NCI-H526 (cell line): Measurements from ENCODE around the gene SYNGR3.

ENCODE experiments used
- DNase-seq, 2 experiments: peaks; one replicate each; lab custom pipeline; 2025; lab: John Stamatoyannopoulos, UW

Gene SYNGR3

DNA sequence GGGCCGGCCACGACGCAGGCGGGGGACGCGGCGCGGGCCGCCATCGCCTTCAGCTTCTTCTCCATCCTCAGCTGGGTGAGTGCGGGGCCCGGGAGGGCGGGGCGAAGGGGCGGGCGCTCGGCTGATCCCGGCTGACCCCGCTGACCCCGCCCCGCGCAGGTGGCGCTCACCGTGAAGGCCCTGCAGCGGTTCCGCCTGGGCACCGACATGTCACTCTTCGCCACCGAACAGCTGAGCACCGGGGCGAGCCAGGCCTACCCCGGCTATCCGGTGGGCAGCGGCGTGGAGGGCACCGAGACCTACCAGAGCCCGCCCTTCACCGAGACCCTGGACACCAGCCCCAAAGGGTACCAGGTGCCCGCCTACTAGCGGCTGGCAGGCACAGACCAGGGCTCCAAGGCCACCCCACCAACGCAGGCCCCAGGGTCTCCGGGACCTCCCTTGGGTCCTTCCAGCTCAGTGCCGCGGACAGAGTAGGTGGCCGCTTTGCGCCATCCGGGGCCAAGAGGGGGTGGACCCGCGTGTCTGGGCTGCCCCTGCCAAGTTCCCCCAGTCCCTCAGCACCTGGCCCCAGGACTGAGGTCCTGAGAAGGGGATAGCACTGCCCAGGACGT, 3.0 kb downstream of the SYNGR3 start:
- no peak for DNase-seq

- DNase-seq, result no peak
Measured at GRCh38 chr16:1993731-1994131, 4.0 kb downstream of the SYNGR3 start.

DNA sequence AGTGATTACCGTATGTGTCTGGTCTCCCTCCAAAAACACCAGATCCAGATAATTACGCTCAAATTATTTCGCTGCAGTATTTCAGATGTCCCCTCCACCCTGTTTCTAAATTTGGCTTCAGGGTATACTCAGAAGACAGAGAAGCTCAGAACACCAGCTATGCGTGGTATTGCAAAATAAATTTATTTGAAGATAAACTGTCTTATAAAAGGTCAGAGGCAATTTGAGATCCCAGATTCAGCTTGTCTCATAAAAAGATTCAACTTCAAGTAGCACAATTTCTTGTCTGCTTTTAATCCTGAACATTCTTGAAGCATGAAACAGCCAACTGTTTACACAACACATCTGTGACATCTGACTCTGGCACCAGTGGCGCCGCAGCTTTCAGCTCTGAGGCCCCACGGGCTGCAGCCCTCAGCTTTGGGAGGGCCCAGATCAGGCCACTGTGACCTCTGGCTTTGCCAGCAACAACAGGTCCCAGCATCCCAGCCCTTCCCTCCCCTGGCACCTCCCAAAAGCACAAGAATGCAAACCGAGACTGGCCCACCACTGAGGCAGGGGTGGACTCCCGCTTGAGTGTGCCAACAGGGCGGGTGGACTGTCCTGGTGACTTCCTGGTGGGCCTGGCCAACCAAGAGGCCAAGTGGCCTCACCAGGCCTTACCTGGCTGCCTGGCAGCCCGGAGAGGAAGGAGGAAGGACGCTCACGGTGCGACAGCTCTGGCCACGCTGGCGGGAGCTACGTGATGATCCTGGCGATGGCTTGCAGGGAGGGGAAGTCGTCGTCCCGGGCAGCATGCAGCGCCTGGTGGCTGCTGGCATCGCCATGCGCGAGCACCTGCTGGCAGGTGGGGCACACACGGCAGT, 8.0 kb downstream of the SYNGR3 start:
- DNase-seq, result no peak

- no peak for DNase-seq
Measured at GRCh38 chr16:1998360-1998835, 8.6 kb downstream of the SYNGR3 start.

DNA sequence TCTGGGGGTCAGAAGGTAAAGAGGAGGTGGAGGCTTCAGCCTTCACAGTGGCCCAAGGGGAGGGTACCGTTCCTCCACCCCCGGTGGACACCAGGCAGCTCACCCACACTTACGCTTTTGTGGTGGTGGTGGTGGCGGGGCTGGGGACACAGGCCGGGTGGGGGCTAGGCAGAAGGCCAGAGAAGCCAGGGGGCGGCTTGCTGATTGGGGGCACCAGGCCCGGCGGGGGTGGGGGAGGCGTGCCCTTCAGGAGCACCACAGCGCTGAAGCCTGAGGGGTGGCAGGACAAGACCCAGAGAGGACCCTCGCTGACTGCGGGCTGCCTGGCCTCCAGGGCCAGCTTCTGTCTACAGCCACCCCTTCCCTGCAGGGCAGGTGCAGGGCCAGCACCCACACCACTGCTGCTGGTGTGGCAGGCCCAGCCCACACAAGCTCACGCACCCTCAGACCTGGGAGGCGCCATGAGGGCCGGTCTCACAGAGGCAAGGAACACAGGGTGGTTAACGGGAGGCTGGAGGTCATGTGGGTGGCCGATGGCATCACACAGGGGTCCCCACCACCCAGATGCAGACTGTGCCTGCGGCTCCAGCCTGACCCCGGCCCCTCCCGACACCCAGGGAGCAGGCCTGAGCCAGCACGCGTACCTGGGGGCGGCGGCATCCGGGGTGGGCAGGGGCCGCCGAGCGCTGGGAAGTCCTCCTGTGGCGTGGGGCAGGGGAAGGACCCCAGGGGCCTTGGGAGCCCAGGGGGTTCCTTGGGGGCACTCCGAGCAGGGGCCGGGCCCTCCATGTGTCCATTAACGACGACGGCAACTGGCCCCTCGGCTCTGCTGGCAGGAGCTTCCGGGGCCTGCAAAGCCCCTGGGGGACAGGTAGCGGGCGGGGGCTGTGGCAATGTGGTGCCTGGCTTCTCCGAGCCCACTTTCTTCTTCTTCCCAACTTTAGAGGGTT, 9.4 kb downstream of the SYNGR3 start:
- DNase-seq, result no peak

DNA sequence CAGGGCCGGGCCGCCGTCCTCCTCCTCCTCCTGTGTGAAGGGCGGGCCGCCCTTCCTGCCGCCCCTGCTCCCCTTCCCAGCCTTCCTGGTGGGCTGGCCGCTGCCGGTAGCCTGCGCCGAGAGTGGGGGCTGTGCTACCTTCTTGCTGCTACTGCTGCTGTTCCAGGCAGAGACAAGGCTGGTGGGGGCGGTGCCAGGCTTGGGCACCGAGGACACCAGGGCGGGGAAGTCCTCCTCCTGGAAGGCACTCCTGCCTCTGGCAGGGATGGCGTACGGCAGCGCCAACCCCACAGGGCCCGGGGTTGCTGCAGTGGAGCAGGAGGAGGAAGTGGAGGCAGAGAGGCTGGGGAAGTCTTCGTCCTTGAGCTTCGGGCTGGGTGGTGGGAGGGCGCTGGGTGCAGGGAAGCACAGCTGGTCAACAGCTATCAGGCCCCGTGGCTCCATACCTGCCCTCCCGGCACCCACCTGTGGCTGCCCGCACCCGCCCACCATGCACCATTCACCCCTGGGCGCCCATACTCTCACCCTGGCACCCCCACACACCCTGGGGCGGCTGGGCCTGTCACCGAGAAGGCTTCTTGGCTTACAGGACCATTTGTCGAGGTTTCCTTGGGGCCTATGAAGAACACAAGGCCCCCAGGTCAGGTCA, 10.2 kb downstream of the SYNGR3 start:
- no peak for DNase-seq

DNA sequence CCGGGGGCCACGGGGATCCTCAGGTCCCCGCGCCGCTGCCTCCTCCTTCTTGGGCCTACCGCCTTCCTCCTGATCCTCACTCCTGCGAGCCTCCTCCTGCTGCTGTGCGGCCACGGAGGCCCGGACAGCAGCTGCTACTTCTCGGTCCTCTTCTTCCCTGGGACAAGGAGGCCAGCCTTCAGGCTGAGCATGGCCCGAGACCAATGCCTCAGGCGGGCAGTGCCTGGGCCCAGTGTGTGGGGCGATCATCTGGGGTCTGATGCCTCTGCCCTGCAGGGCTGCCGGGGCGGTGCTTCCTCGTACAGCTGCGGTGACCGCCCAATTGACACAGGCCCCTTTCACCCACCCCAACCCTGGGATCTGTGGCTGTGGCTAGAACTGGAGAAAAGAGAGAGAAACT, 11.3 kb downstream of the SYNGR3 start:
- no peak for DNase-seq

DNA sequence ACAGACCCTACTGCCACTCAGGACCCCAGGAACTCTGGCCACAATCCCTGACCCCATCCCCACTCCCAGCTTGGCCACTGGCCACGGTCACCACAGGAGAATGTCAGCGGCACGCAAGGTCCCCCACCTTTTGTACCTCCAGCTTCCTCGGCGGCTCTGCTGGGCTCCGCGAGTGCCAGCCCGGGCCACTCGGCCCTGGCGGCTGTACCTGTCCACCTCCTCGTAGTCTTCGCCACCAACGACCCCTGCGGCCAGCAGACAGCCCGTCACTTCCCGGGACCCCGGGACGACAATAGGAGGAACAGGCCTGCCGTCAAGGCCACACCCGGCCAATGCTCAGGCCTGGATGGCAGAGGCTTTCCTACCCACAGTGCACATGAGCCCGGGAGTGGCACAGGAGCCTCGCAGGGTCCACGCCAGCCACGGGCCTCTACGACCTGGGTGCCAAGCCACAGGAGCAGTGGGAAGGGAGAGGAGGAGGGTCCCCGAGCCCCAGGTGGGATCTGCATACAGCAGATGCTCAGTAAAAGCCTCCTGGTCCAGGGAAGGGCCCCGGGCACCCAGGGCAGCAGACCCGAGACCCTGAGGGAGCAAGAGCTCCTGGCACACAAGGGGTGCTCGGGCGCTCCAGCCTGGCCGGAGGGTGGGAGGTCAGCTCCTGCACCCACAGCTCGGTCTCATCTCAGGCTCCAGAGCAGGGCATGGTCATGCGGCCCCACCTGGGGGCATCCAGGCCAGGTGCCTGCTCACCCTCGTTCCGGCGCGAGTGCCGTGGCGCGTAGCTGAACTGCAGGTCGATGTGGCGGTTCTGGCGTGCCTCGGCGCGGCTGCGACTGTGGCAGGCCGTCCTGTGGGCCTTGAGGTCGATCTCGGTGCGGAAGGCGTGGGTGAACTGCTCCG, 11.9 kb downstream of the SYNGR3 start:
- no peak for DNase-seq

GRCh38 chr16:2002406-2003230, 12.8 kb downstream of the SYNGR3 start:
- no peak for DNase-seq

GRCh38 chr16:2003231-2003826, 13.6 kb downstream of the SYNGR3 start:
- DNase-seq, result no peak

- peak; percentile 65 to 93 for DNase-seq
Measured at GRCh38 chr16:2003827-2004641, 14.3 kb downstream of the SYNGR3 start.

DNA sequence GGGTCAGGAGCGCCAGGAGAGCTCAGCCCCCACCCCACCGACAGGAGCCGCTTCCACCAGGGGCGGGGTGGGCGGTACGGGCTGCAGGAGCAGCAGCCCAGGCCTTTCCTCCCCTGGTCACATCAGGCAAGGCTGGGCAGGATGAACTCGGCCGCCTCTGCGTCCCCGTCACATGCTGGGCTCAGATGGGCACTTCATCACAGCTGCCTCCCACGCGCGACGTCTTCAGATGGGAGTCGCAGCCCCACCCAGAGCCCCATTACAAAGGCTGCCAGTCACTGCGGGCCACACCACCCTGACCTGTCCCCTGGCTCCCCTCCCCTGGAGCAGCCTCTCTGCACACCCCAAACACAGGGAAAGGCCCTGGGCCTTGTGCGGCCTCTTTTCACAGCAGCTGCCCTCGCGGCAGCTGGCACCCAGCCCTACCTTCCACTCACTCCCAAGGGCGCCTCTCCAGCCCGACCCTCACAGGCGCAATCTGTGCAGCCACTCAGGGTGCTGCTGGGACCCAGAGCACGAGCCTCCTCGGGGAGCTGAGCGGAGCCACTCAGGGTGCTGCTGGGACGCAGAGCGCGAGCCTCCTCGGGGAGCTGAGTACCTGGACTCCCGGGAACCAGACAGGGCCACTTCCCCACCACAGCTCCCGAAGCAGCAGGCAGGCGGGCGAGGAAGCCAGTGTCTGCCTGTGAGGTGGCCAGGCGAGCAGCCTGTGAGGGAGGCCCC, 15.2 kb downstream of the SYNGR3 start:
- no peak for DNase-seq

DNA sequence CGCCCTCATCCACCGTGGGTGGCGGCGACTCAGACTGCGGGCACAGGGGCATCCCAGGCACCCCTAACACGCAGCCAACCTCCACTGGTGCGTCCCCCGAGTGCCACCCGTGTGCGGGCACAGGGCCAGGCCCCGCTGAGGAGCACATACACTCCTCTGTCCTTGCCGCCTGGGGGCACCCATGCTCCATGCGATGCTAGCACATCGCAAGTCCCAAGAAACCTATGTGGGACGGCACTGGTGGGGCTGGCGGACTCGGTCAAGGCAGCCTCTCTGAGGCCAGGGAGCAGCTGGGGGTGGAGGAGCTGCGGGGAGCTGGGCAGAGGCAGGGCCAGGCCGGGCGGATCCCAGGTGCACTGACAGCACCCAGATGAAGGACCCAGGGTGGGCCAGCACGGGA, 15.9 kb downstream of the SYNGR3 start:
- DNase-seq, result no peak

DNA sequence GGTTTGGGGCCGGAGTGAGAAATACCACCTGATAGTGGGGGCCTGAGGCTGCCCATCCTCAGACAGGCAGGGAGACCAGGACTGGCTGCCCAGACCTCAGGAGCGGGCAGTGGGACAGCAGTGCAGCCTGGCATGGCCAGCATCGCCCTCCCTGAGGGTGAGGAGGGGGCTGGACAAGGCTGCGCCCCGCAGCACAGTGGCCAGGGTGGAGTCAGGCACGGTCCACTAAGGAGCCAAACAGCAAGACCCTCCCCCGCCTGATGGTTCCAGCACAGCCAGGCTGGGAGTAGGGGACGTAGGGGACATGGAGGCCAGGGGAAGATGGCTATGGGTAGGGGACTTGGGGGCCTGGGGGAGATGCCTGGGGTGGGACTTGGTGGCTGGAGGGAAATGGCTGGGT, 16.5 kb downstream of the SYNGR3 start:
- DNase-seq, result no peak

GRCh38 chr16:2007081-2007836, 17.5 kb downstream of the SYNGR3 start:
- DNase-seq, result no peak

DNA sequence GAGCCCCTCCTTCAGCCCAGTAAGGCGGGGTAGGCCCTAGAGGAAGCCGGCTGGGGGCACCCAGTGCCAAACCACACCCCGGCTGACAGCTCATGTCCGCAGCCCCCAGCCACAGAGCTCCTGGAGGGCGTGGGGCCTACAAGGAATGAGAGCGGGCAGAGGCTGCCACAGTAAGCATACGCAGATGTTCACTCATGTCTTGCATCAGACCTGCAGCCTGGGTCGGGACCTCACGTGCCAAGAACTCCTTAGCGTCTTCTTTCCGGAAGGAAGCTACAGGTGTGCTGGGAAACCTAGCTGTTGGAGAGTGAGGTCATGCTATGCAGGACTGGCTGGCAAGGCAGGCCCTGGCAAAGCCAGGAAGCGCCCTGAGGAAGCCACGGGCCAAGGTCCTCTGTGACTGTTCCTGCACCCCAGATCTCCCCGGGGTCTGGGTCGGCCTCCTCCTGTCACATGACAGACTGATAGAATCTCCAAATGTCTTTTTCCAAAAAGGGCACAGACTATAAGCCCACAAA, 18.3 kb downstream of the SYNGR3 start:
- DNase-seq, result no peak

- DNase-seq, result no peak
Measured at GRCh38 chr16:2008631-2009163, 18.9 kb downstream of the SYNGR3 start.
